DND-41 (cell line): ENCODE data around the gene BCL2L13.

Experiments
- EZH2 ChIP-seq: IDR thresholded peaks from 3 replicates; pipeline ENCODE4 v1.6.1; 2012; ENCODE audit warnings: borderline replicate concordance, low read depth, mild to moderate bottlenecking, moderate library complexity, low read length, inconsistent platforms; ENCODE audit not compliant: severe bottlenecking
- TF ChIP-seq, protein P1 (sequence below): IDR thresholded peaks from 2 replicates; pipeline ENCODE4 v1.5.1; 2012; ENCODE audit warnings: borderline replicate concordance, low read length, moderate library complexity, mild to moderate bottlenecking; ENCODE audit not compliant: poor library complexity, severe bottlenecking; ENCODE audit errors: extremely low read depth

DNA sequence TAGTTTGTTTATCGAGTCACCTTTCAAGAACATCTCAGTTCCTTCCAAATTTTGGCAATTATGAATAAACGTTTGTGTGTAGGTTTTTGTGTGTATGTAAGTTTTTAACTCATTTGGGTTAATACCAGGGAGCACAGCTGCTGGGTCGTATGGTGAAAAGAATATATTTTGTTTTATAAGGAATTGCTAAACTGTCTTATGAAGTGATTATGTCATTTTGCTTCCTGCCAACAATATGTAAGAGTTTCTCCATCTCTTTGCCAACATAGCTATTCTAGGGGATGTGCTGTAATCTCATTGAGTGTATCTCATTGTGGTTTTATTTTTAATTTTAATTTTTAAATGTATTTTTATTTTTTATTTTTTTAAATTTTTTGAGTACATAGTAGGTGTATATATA, 27.3 kb downstream of the BCL2L13 start:
- TF ChIP-seq, protein P1, sequence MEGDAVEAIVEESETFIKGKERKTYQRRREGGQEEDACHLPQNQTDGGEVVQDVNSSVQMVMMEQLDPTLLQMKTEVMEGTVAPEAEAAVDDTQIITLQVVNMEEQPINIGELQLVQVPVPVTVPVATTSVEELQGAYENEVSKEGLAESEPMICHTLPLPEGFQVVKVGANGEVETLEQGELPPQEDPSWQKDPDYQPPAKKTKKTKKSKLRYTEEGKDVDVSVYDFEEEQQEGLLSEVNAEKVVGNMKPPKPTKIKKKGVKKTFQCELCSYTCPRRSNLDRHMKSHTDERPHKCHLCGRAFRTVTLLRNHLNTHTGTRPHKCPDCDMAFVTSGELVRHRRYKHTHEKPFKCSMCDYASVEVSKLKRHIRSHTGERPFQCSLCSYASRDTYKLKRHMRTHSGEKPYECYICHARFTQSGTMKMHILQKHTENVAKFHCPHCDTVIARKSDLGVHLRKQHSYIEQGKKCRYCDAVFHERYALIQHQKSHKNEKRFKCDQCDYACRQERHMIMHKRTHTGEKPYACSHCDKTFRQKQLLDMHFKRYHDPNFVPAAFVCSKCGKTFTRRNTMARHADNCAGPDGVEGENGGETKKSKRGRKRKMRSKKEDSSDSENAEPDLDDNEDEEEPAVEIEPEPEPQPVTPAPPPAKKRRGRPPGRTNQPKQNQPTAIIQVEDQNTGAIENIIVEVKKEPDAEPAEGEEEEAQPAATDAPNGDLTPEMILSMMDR, result no peak
- no peak for TF ChIP-seq EZH2
